Upper lobe of left lung (tissue), 6 donors: ENCODE data around the gene IL1RL2. TPM values are rescaled to one million over a fixed set of nuclear protein-coding genes. Genes with fewer than 3 reads are reported as not detected.

ENCODE experiments used
- ATAC-seq, 2 donors: fragments of 200-7000 bp; cut with Tn5 transposase; one replicate each; pipeline ENCODE4 v1.9.1; 2022; ENCODE audit warnings: mild to moderate bottlenecking in 2 of 2, moderate library complexity in 2 of 2; ENCODE audit not compliant: low FRiP score in 2 of 2
- DNase-seq, 2 donors: peaks; one replicate each; pipeline ENCODE4 v3.0.0-alpha.2; 2019 to 2020
- H3K27ac ChIP-seq, 4 donors: fragments of 200-600 bp; sonication (generic); one replicate each; pipeline ENCODE4 v1.5.1; 2016 to 2019
- H3K27me3 ChIP-seq, 4 donors: fragments of 200-600 bp; sonication (generic); one replicate each; pipeline ENCODE4 v1.5.1; 2017 to 2019
- H3K36me3 ChIP-seq, 4 donors: fragments of 200-600 bp; sonication (generic); one replicate each; pipeline ENCODE4 v1.5.1; 2016 to 2019
- H3K4me1 ChIP-seq, 4 donors: fragments of 200-600 bp; sonication (generic); one replicate each; pipeline ENCODE4 v1.5.1; 2018 to 2019
- H3K4me3 ChIP-seq, 4 donors: fragments of 200-600 bp; sonication (generic); one replicate each; pipeline ENCODE4 v1.5.1; 2017 to 2019; ENCODE audit warnings: mild to moderate bottlenecking in 2 of 4, moderate library complexity in 1 of 4
- H3K9me3 ChIP-seq, 4 donors: fragments of 200-600 bp; sonication (generic); one replicate each; pipeline ENCODE4 v1.5.1; 2018 to 2019
- CTCF ChIP-seq, 6 experiments: fragments of 450-650 bp in 4 of 6; fragments of 200-600 bp in 2 of 6; sonication (generic) in 2 of 6; IDR thresholded peaks; one replicate each; pipeline ENCODE4 v1.5.1; 2016 to 2019; ENCODE audit warnings: antibody characterized with exemption in 6 of 6
- EP300 ChIP-seq, 4 donors: sonication (generic); formaldehyde crosslinking; IDR thresholded peaks; one replicate each; pipeline ENCODE4 v1.5.1; 2017; ENCODE audit warnings: antibody characterized with exemption in 4 of 4, control low read depth in 2 of 4
- POLR2A ChIP-seq, 4 donors: fragments of 450-650 bp; IDR thresholded peaks; one replicate each; pipeline ENCODE4 v1.5.1; 2016 to 2017; ENCODE audit warnings: antibody characterized with exemption in 4 of 4, mild to moderate bottlenecking in 2 of 4
- POLR2AphosphoS5 ChIP-seq, 2 donors: sonication (generic); formaldehyde crosslinking; IDR thresholded peaks; one replicate each; pipeline ENCODE4 v1.5.1; 2017; ENCODE audit warnings: antibody characterized with exemption in 2 of 2
- WGBS, 2 donors: methylation state at CpG; one replicate each; pipeline ENCODE4 v1.1.5; 2017 to 2018; 5-methylcytosine and 5-hydroxymethylcytosine counted together
- total RNA-seq, 6 donors: library from RNA; depleted of rRNA in 4 of 6; stranded (reverse); fragments of >200 nt in 4 of 6; gene quantifications; one replicate each; pipeline versions ENCODE4 v1.1.0 to v1.2.1, GENCODE V29; 2016 to 2021
- donor health status: DM: no; HTN: no; CAD: no; lungs with moderate emphysema.
- donor health status: DM: no; HTN: yes; CAD: no; lungs with severe emphysema.

IL1RL2 gene
- total RNA-seq, 6 donors from 2014 or later, result 0.57 to 1.7 (median 1.4) TPM; not detected in 1

GRCh38 chr2:102239344-102239743, 52.5 kb downstream of the IL1RL2 start:
- TF ChIP-seq CTCF (IDR thresholded peaks at IDR 0.05), result no peak
- TF ChIP-seq POLR2AphosphoS5 (IDR thresholded peaks at IDR 0.05), result no peak
- TF ChIP-seq EP300 (IDR thresholded peaks at IDR 0.05), result no peak
- Histone ChIP-seq H3K27me3 (no peaks in the 10 kb centered on the region), H3K27ac (peak overlapping the region in 3 of 4 donors; percentile 36 to 81 (median 65)), H3K9me3 (no peaks in the 10 kb centered on the region), H3K4me3 (no peak overlapping the region), H3K4me1 (peaks cover 12 to 23% (median 20%) of the 10 kb centered on the region in 4 donors), H3K36me3 (no peaks in the 10 kb centered on the region)
- 87 to 96% methylated on average over 5 to 7 of the region's 7 CpGs for WGBS, 2 donors
- DNase-seq (no peak), ATAC-seq (no peak)

DNA sequence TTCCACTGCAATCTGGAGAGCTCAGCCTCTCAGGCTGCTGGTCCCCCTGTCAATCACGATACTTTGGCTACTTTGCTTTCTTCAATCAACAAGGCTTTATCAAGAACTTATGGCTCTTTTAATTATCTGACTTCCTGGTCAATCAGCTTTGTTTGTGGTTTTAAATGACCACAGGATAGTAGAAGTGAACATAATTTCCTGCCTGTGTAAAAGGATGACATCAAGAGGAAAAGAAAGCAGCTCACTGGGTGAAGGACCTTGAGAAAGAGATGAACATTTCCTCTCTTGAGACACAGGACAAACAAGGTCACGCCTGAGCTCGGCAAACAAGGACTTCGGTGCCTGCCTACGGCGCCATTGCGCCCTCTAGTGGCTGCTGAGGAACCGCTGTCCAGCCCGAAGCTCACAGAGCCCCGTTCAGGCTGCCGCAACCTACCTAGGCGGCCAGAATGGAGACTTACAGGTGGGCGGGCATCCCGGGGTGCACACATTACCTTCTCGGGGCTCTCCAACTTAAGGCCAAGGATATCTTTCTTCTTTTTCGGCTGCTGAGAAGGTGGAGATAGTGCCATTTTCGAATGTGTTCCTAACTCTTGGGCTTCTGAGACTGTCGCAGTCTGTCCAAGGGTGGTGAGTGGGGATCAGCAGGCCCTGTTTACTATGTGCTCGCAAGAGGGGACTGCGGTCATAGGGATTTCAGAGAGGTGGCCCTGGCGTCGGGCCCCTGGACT, 54.0 kb downstream of the IL1RL2 start:
- no peaks in the 10 kb centered on the region for H3K27me3 ChIP-seq
- DNase-seq (peak; percentile 93 to 96), ATAC-seq (peak; percentile 95 to 96)
- peak overlapping the region; percentile 72 to 85 (median 82) for H3K27ac ChIP-seq
- H3K9me3 ChIP-seq, result no peaks in the 10 kb centered on the region
- H3K36me3 ChIP-seq, result no peaks in the 10 kb centered on the region
- H3K4me1 ChIP-seq, result peaks cover 12 to 23% (median 20%) of the 10 kb centered on the region in 4 donors
- peak in 3 of 4 donors; percentile 60 to 95 (median 95) for TF ChIP-seq EP300 (IDR thresholded peaks at IDR 0.05)
- TF ChIP-seq CTCF (IDR thresholded peaks at IDR 0.05), result peak; percentile 97 to 98 (median 97)
- TF ChIP-seq POLR2AphosphoS5 (IDR thresholded peaks at IDR 0.05), result peak; percentile 88 to 95
- peak in 1 of 4 donors; percentile 6 for TF ChIP-seq POLR2A (IDR thresholded peaks at IDR 0.05)
- H3K4me3 ChIP-seq, result no peak overlapping the region
- WGBS, 2 donors, result 12 to 20% methylated on average over 20 to 22 of the region's 22 CpGs

DNA sequence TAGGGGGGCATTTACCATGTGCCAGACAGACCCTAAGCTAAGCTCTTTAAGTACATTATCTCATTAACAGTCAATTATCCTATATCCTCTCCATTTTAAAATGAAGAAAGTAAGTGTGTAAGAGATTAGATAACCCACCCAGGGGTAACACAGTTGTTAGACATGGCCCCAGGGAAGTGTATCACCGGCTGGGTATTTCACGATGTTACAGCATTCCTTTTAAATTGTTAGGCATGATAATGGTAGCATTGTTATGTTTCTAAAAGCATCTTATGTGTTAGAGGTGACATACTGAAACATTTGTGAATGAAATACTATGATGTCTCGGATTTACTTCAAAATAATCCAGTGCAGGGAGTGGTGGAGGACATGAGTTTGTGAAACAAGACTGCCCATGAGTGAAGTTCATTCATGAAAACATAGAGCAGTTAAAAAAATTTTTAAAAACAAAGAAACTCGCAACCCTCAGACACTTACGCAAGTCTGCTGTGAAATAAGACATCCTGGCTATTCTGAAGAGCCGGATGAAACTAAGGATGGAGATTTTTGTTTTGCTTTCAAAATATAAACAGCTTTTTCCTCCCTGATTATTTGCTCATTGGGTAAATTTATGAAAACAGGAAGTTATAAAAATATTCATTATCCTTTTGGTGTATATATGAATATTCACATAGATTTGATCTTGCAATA, 54.9 kb downstream of the IL1RL2 start:
- Histone ChIP-seq H3K9me3 (no peaks in the 10 kb centered on the region), H3K27me3 (no peaks in the 10 kb centered on the region), H3K4me1 (peaks cover 12 to 23% (median 20%) of the 10 kb centered on the region in 4 donors), H3K36me3 (no peaks in the 10 kb centered on the region), H3K4me3 (no peak overlapping the region), H3K27ac (peak overlapping the region; percentile 72 to 85 (median 82))
- 55 to 64% methylated on average over 6 of the region's 6 CpGs for WGBS, 2 donors
- TF ChIP-seq EP300 (IDR thresholded peaks at IDR 0.05), result no peak
- no peak for TF ChIP-seq POLR2AphosphoS5 (IDR thresholded peaks at IDR 0.05)
- no peak for TF ChIP-seq POLR2A (IDR thresholded peaks at IDR 0.05)
- no peak for TF ChIP-seq CTCF (IDR thresholded peaks at IDR 0.05)
- ATAC-seq (no peak), DNase-seq (no peak)

- WGBS, 2 donors, result 90 to 93% methylated on average over 27 of the region's 27 CpGs
- H3K4me3 ChIP-seq, result no peak overlapping the region
- peak in 1 of 2 donors; percentile 38 for ATAC-seq
- H3K36me3 ChIP-seq, result no peaks in the 10 kb centered on the region
- H3K4me1 ChIP-seq, result peaks cover 3 to 19% (median 10%) of the 10 kb centered on the region in 4 donors
- H3K27ac ChIP-seq, result no peak overlapping the region
- H3K27me3 ChIP-seq, result no peaks in the 10 kb centered on the region
- TF ChIP-seq EP300 (IDR thresholded peaks at IDR 0.05), result no peak
- no peak for TF ChIP-seq POLR2A (IDR thresholded peaks at IDR 0.05)
- TF ChIP-seq CTCF (IDR thresholded peaks at IDR 0.05), result no peak
- no peak for TF ChIP-seq POLR2AphosphoS5 (IDR thresholded peaks at IDR 0.05)
- DNase-seq, result peak in 1 of 2 donors; percentile 47
- no peaks in the 10 kb centered on the region for H3K9me3 ChIP-seq
These were observed 58.7 kb downstream of the IL1RL2 start for GRCh38 chr2:102245266-102246151.
